Cerebellar cortex (tissue), 1 donor: ENCODE data around the gene FOXF1.

ENCODE experiments used
- DNase-seq: peaks from one replicate; pipeline ENCODE4 v3.0.0-alpha.2; 2015; ENCODE audit warnings: low spot score

Gene FOXF1

DNA sequence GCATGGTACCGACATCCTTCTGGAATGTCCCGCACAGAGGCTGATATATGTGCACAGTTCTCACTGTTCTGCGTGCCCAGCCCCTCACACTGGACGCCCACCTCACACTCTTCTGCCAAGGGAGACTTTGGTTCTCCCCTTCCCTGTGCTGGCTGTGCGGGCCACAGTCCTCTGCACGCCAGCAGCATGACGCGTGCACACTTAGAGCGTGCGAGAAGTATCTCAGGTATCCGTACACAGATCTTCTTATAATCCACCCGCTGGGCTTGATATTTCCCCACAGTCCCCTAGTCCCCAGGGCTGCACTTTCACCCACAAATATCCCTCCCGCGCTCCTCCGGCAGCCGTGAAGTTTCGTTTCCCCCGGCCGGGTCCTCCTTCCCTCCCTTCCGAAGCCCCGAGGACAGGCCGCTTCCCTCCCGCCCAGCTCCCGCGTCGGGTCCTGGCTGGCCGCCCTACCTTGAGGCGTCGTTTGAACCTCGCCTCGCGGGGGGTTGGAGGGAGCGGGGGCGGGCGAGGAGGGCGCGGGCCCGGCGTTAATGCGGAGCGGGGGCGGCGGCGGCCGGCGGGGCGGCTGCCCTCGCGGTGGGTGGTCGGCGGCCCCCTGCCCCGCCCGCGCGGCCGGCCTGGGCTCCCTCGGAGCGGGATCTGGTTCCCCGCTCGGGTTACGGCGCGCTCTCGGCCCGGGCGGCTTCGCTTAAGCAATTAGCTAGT, 5.0 kb upstream of the FOXF1 start:
- no peak for DNase-seq

- DNase-seq: no peak
These were observed 4.1 kb upstream of the FOXF1 start for GRCh38 chr16:86505899-86506864.

DNA sequence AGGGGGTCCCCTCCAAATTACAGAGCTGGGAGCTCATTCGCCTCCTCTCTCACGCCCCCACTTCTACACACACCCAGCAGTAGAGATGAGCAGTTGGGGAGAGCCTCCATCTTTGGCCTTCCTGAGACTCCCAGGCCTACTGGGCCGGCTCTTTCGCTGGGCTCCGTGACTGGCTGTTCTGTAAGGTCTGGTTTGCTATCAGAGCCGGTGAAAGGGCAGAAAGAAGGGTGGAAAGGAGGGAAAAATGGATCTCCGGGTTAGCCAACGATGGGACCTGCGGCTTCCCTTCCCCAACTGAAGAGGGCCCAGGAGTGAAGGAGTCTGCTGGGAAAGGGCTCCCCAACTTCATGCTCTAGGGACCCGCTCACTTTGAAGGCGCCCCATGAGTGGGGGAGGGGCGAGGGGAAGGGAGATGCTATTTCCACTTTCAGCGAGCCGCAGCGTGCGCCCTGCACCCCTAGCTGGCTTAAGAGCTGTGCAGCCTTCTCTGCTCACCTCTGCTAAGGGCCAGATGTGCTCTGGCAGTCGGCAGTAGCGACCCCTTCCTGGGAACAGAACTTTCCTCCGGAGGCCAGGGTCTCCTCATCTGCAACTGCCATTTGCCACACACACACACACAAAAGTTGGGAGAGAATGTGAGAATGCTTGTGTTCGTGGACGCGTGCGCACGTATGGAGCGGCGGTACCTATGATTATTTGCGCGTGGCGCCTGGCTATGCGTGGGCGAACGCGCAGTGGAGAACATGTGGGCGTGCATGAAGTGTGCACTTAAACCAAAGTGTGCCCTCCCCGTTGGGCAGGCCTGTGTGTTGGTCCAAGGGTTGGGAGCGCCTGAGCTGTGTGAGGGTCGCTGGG, 2.9 kb upstream of the FOXF1 start:
- DNase-seq: no peak

DNA sequence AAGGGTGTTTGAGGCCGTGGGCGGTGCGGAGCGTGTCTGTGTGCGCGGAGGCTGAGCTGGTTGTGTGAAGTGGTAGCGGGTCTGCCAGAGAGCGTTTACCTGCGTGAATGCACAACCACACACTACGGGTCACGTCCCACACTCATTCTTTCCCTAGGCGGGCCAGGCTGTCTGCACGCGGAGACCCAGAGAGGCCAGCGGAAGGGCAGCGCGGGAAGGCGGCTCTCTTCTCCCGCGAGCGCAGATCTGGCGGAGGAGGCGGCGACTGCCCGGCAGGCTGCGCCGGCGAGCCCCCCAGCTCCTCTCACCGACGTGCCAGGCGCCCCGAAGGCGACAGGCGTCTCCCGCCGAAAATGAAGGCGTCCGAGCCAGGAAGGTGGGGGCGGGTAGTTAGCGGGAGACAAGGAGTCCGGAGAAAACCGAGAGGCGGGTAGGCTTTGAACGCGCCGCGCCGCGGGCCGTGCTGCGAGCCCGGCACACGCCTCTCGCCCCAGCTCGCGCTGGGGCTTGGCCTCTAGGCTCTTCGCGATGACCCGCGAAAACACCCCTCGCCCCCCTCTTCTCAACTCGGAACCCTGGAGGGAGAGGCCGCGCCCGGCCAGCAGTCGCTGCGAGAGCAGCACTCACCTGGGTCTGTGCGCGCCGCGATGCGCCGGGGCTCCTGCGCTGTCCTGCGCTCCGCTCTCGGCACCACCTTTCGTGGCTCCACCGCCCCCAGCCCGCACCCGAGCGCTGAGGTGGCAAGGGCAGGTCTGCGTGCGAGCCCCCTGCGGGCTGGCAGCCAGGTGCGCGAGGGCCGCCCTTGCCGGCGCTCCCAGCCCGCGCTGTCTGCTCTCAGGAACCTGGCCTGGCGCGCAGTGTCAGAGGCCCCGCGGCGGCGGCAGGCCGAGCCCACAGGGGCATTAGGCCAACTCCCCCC, 2.0 kb upstream of the FOXF1 start:
- DNase-seq: no peak

GRCh38 chr16:86508947-86509758, 1.2 kb upstream of the FOXF1 start:
- no peak for DNase-seq

- no peak for DNase-seq
These were observed 415 bp upstream of the FOXF1 start for GRCh38 chr16:86509759-86510464.

- DNase-seq: no peak
These were observed 1.2 kb downstream of the FOXF1 start for GRCh38 chr16:86511317-86512161.

- no peak for DNase-seq
These were observed 2.1 kb downstream of the FOXF1 start for GRCh38 chr16:86512301-86512859.

DNA sequence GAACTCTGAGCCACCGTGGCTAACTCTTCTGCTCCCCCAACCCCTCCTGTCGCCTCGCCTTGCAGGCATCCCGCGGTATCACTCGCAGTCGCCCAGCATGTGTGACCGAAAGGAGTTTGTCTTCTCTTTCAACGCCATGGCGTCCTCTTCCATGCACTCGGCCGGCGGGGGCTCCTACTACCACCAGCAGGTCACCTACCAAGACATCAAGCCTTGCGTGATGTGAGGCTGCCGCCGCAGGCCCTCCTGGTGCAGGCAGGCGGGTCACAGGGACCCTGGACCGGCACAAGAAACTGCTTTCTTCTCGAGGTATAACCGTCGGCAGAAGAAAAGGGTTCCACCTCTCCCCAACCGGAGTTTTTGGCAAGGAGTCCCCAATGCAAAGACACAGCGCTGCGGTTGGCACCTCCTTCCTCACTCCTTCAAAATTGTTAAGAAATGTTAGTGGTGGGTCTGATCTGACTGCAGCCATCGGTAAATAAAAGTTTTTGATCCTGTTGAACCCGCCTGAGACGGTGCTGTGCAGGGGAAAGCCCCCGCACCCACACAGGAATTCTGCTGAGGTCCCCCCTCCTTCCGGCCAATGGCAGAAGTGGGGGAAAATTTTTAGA, 2.6 kb downstream of the FOXF1 start:
- DNase-seq: no peak

- DNase-seq: no peak
These were observed 3.3 kb downstream of the FOXF1 start for GRCh38 chr16:86513471-86514277.

- no peak for DNase-seq
These were observed 4.4 kb downstream of the FOXF1 start for GRCh38 chr16:86514481-86515376.

GRCh38 chr16:86515413-86515776, 5.1 kb downstream of the FOXF1 start:
- no peak for DNase-seq

- no peak for DNase-seq
These were observed 5.7 kb downstream of the FOXF1 start for GRCh38 chr16:86515777-86516622.

- no peak for DNase-seq
These were observed 6.3 kb downstream of the FOXF1 start for GRCh38 chr16:86516623-86517003.

GRCh38 chr16:86517033-86517432, 6.7 kb downstream of the FOXF1 start:
- DNase-seq: no peak
